Epithelial cell of proximal tubule (primary cell): ENCODE measurements around the gene NSMCE4A. TPM values are rescaled to one million over a fixed set of nuclear protein-coding genes. Genes with fewer than 3 reads are reported as not detected.
A peak's percentile ranks its signal among the peaks of the same experiment; 100 is the strongest.
"Not testable (repeated sequence)": the region's sequence is repeated elsewhere in the genome, so short reads cannot be mapped to it uniquely, and the experiment has no call there.

Source experiments
- DNase-seq: peaks from one replicate; pipeline ENCODE4 v3.0.0-alpha.2; 2011; ENCODE audit warnings: low read depth
- H3K4me3 ChIP-seq: 2 replicates; pipeline ENCODE4 v1.5.1; 2011; ENCODE audit warnings: low read depth, mild to moderate bottlenecking, low read length
- CTCF ChIP-seq: conservative IDR thresholded peaks from 2 replicates; pipeline ENCODE4 v1.5.1; 2012; ENCODE audit warnings: low read depth, mild to moderate bottlenecking, low read length
- total RNA-seq: library from RNA; depleted of rRNA; stranded (reverse); fragments of >200 nt; gene quantifications from 2 replicates; pipeline ENCODE4 v1.2.3, GENCODE V29; 2015

NSMCE4A gene
- total RNA-seq, 1 donor from 2014 or later = 62.4 TPM

DNA sequence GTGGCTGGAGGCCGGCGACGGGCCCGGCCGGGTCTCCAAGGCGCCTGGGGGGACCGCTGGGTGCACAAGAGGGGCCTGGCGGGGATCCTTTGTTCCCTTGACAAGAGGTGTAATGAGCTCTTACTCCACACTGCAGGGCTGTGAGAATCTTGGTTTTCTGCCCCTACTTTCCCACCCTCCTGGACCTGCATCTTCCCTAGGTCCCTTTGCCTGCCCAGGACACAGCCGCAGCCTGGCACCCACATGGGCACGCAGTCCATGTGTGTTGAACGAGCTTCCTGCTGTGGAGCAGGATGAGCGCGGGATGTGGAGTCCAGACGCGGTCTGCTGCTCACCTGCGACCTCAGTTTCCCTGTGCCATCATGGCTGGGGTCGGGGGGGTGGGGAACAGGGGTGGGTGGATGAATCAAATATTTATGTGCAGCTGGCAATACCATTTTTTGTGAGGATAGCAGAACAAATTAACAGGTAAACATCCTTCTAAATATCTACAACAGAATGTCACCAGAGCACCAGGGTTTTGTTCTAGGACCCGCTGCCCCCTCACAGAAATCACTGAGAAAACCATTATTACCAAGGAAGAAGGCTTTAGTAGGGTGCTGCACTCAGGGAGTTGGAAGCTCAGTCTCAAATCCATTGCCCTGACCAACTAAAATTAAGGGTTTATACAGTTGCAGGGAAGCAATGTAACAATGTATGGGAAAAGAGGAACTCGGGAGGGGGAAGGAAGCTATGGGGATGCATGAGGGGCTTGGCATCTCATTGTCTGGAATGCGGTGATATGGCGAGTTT lies 474 bp upstream of the NSMCE4A start:
- TF ChIP-seq CTCF = no peak
- peak overlapping the region; percentile 83 for H3K4me3 ChIP-seq
- DNase-seq = no peak

- TF ChIP-seq CTCF = no peak
- no peak for DNase-seq
Observed at GRCh38 chr10:121974019-121974534, 940 bp downstream of the NSMCE4A start.

DNA sequence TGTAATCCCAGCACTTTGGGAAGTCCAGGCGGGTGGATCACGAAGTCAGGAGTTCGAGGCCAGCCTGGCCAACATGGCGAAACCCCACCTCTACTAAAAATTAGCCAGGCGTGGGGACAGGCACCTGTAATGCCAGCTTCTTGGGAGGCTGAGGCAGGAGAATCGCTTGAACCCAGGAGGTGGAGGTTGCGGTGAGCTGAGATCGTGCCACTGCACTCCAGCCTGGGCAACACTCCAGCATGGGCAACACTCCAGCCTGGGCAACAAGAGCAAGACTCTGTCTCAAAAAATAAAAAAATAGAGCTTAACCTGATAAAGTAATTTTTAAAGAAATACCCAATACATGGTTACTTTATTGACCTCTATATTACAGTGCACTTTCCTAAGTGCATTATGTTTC lies 5.9 kb downstream of the NSMCE4A start:
- H3K4me3 ChIP-seq, DNase-seq: not testable (repeated sequence)

More at GRCh38 chr10:121974019-121974534, 940 bp downstream of the NSMCE4A start:
- H3K4me3 ChIP-seq = peak overlapping the region; percentile 83

- no peak for DNase-seq
- no peak overlapping the region for H3K4me3 ChIP-seq
- no peak for TF ChIP-seq CTCF
Observed at GRCh38 chr10:121965996-121966395, 9.0 kb downstream of the NSMCE4A start.

DNA sequence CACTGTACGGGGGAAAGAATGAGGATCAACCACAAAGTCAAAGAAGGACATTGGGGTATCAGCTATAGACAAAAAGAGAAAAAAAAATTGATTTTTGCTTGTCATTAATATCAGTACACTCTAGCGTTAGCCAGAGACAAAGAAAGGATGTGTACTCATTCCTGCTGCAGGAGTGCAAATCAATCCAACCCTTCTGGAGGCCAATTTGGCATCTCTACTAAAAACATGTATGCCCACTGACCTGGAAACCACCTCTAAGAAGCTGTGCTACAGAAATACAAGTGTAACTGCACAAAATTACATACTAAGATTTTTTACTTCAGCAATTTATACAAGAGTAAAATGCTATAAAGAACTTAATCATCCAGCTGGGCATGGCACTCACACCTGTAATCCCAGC lies 13.6 kb downstream of the NSMCE4A start:
- no peak for TF ChIP-seq CTCF
- DNase-seq = no peak
- H3K4me3 ChIP-seq = no peak overlapping the region

GRCh38 chr10:121959671-121960070 lies 15.3 kb downstream of the NSMCE4A start:
- DNase-seq = no peak
- no peak for TF ChIP-seq CTCF
- H3K4me3 ChIP-seq = no peak overlapping the region

GRCh38 chr10:121956111-121957061 lies 18.6 kb downstream of the NSMCE4A start:
- no peak overlapping the region for H3K4me3 ChIP-seq
- TF ChIP-seq CTCF = no peak
- no peak for DNase-seq
